HEK293 (cell line): Measurements from ENCODE around the gene POLR3GL.

Experiments used
- BCL11B ChIP-seq: fragments of 450-650 bp; formaldehyde crosslinking; IDR thresholded peaks from 2 replicates; pipeline ENCODE4 v1.5.1; 2016; ENCODE audit warnings: low read depth, missing biosample characterization, missing genetic modification characterization
- GFI1B ChIP-seq: fragments of 450-650 bp; formaldehyde crosslinking; IDR thresholded peaks from 2 replicates; pipeline ENCODE4 v1.5.1; 2016; ENCODE audit warnings: missing biosample characterization, missing genetic modification characterization
- GLIS2 ChIP-seq: fragments of 450-650 bp; formaldehyde crosslinking; IDR thresholded peaks from 2 replicates; pipeline ENCODE4 v1.5.1; 2016; ENCODE audit warnings: missing biosample characterization, missing genetic modification characterization
- MZF1 ChIP-seq: fragments of 450-650 bp; formaldehyde crosslinking; IDR thresholded peaks from 2 replicates; pipeline ENCODE4 v1.5.1; 2017; ENCODE audit warnings: missing biosample characterization, missing genetic modification characterization, borderline replicate concordance
- PBX3 ChIP-seq: sonication (generic); formaldehyde crosslinking; IDR thresholded peaks from 2 replicates; pipeline ENCODE4 v1.8.1; 2022; ENCODE audit warnings: mild to moderate bottlenecking, moderate library complexity, missing genetic modification reagents
- PRDM6 ChIP-seq: fragments of 450-650 bp; formaldehyde crosslinking; IDR thresholded peaks from 2 replicates; pipeline ENCODE4 v1.5.1; 2017; ENCODE audit warnings: missing biosample characterization, missing genetic modification characterization
- ZBTB26 ChIP-seq: fragments of 450-650 bp; formaldehyde crosslinking; optimal IDR thresholded peaks from 2 replicates; pipeline ENCODE3; 2016; ENCODE audit warnings: missing biosample characterization, mild to moderate bottlenecking, missing genetic modification characterization
- ZBTB7A ChIP-seq: fragments of 450-650 bp; formaldehyde crosslinking; IDR thresholded peaks from 2 replicates; pipeline ENCODE4 v1.5.1; 2016; ENCODE audit warnings: low read depth, missing biosample characterization, missing genetic modification characterization
- ZFP37 ChIP-seq: fragments of 450-650 bp; formaldehyde crosslinking; IDR thresholded peaks from 2 replicates; pipeline ENCODE4 v1.5.1; 2016; ENCODE audit warnings: missing biosample characterization, missing genetic modification characterization
- ZNF155 ChIP-seq: fragments of 450-650 bp; formaldehyde crosslinking; IDR thresholded peaks from 2 replicates; pipeline ENCODE4 v1.5.1; 2016; ENCODE audit warnings: missing biosample characterization, missing genetic modification characterization
- ZNF157 ChIP-seq: fragments of 450-650 bp; formaldehyde crosslinking; IDR thresholded peaks from 2 replicates; pipeline ENCODE4 v1.5.1; 2016; ENCODE audit warnings: missing biosample characterization, missing genetic modification characterization
- ZNF292 ChIP-seq: fragments of 450-650 bp; formaldehyde crosslinking; IDR thresholded peaks from 2 replicates; pipeline ENCODE4 v1.5.1; 2016; ENCODE audit warnings: low read depth, missing biosample characterization, missing genetic modification characterization, borderline replicate concordance
- ZNF324 ChIP-seq: fragments of 450-650 bp; formaldehyde crosslinking; IDR thresholded peaks from 2 replicates; pipeline ENCODE4 v1.5.1; 2016; ENCODE audit warnings: missing biosample characterization, missing genetic modification characterization
- ZNF366 ChIP-seq: fragments of 450-650 bp; formaldehyde crosslinking; conservative IDR thresholded peaks from 2 replicates; pipeline ENCODE4 v1.5.1; 2016; ENCODE audit warnings: missing biosample characterization, missing genetic modification characterization
- ZNF510 ChIP-seq: fragments of 450-650 bp; formaldehyde crosslinking; IDR thresholded peaks from 2 replicates; pipeline ENCODE4 v1.5.1; 2018; ENCODE audit warnings: mild to moderate bottlenecking, missing genetic modification characterization, missing biosample characterization; ENCODE audit not compliant: insufficient replicate concordance
- ZNF518A ChIP-seq: fragments of 450-650 bp; formaldehyde crosslinking; conservative IDR thresholded peaks from 2 replicates; pipeline ENCODE4 v1.5.1; 2016; ENCODE audit warnings: low read depth, missing biosample characterization, missing genetic modification characterization
- ZNF555 ChIP-seq: fragments of 450-650 bp; formaldehyde crosslinking; conservative IDR thresholded peaks from 2 replicates; pipeline ENCODE4 v1.5.1; 2017; ENCODE audit warnings: missing biosample characterization, mild to moderate bottlenecking, missing genetic modification characterization, inconsistent platforms
- ZNF585B ChIP-seq: fragments of 450-650 bp; formaldehyde crosslinking; IDR thresholded peaks from 2 replicates; pipeline ENCODE4 v1.5.1; 2016; ENCODE audit warnings: missing biosample characterization, missing genetic modification characterization
- ZNF654 ChIP-seq: fragments of 450-650 bp; formaldehyde crosslinking; IDR thresholded peaks from 2 replicates; pipeline ENCODE4 v1.5.1; 2016; ENCODE audit warnings: low read depth, missing biosample characterization, missing genetic modification characterization
- ZNF747 ChIP-seq: fragments of 450-650 bp; formaldehyde crosslinking; IDR thresholded peaks from 2 replicates; pipeline ENCODE4 v1.5.1; 2016; ENCODE audit warnings: missing biosample characterization, missing genetic modification characterization
- ZNF791 ChIP-seq: fragments of 450-650 bp; formaldehyde crosslinking; IDR thresholded peaks from 2 replicates; pipeline ENCODE4 v1.5.1; 2016; ENCODE audit warnings: missing biosample characterization, missing genetic modification characterization
- ZSCAN30 ChIP-seq: fragments of 450-650 bp; IDR thresholded peaks from 2 replicates; pipeline ENCODE4 v1.5.1; 2018; ENCODE audit warnings: missing biosample characterization, mild to moderate bottlenecking, missing genetic modification characterization, moderate library complexity
- TF ChIP-seq, protein P1 (sequence below): fragments of 450-650 bp; formaldehyde crosslinking; IDR thresholded peaks from 2 replicates; pipeline ENCODE4 v1.5.1; 2016; ENCODE audit warnings: missing biosample characterization, missing genetic modification characterization
- TF ChIP-seq, protein P2 (sequence below): fragments of 450-650 bp; formaldehyde crosslinking; IDR thresholded peaks from 2 replicates; pipeline ENCODE4 v1.5.1; 2017; ENCODE audit warnings: missing biosample characterization, mild to moderate bottlenecking, missing genetic modification characterization, moderate library complexity

The POLR3GL gene

DNA sequence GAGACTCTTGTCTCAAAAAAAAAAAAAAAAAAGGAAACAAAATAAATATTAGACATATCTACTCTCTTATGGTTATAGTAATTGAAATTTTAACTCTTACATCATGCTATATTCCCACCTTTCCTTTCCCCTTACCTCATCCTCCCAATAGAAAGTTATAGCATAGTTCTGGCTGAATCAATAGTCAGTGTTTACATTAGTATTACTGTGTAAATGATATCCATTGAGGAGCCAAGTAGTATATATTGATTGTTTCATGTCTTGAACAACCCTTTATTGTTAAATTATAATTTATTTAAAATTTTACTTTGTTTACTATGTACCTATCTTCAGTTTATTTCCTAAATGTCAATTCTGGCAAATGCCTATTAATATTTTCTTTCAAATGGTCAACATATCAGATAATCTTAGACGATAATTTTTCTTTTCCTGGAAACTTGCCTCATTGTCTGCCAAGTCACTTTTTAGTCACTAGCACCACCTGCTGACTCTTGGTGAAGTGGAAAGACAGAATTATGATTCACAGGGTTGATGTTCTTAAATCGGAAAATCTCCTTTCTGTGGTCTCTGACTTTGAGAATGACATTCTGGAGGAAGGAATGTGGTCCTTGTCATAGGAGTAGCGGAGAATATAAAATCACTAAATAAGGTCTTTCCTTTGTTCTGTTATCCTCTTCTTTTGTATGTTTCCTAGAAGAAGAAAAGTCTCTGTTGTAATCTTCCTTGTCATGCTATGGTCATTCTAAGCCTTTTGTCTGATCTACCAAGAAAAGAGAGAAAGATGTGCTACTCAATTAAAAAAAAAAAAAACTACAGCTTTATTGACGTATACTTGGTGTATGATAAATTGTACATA is 48.4 kb downstream of the POLR3GL start (continued):
- TF ChIP-seq ZNF518A (tag by site-specific recombination) (no peak), ZNF747 (tag by site-specific recombination) (no peak), ZNF157 (tag by site-specific recombination) (no peak), MZF1 (tag by site-specific recombination) (0 out of 2 replicates have a peak, but pooled peaks have one; percentile 19), PRDM6 (0 out of 2 replicates have a peak, but pooled peaks have one; percentile 30), ZBTB7A (tag by site-specific recombination) (no peak), ZNF292 (tag by site-specific recombination) (no peak), GFI1B (tag by site-specific recombination) (no peak), ZBTB26 (no peak), ZSCAN30 (tag by site-specific recombination) (0 out of 2 replicates have a peak, but pooled peaks have one; percentile 16), ZNF555 (tag by site-specific recombination) (no peak), GLIS2 (tag by site-specific recombination) (no peak), ZFP37 (tag by site-specific recombination) (0 out of 2 replicates have a peak, but pooled peaks have one; percentile 18), ZNF324 (tag by site-specific recombination) (no peak), ZNF585B (tag by site-specific recombination) (no peak), ZNF791 (tag by site-specific recombination) (no peak), BCL11B (no peak), ZNF654 (tag by site-specific recombination) (peak; percentile 98), ZNF366 (tag by site-specific recombination) (peak; percentile 66), ZNF510 (tag by site-specific recombination) (no peak), PBX3 (CRISPR knock-in tag) (no peak), ZNF155 (tag by site-specific recombination) (no peak)
- TF ChIP-seq, protein P1, sequence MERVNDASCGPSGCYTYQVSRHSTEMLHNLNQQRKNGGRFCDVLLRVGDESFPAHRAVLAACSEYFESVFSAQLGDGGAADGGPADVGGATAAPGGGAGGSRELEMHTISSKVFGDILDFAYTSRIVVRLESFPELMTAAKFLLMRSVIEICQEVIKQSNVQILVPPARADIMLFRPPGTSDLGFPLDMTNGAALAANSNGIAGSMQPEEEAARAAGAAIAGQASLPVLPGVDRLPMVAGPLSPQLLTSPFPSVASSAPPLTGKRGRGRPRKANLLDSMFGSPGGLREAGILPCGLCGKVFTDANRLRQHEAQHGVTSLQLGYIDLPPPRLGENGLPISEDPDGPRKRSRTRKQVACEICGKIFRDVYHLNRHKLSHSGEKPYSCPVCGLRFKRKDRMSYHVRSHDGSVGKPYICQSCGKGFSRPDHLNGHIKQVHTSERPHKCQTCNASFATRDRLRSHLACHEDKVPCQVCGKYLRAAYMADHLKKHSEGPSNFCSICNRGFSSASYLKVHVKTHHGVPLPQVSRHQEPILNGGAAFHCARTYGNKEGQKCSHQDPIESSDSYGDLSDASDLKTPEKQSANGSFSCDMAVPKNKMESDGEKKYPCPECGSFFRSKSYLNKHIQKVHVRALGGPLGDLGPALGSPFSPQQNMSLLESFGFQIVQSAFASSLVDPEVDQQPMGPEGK (tag by site-specific recombination), result no peak
- TF ChIP-seq, protein P2, sequence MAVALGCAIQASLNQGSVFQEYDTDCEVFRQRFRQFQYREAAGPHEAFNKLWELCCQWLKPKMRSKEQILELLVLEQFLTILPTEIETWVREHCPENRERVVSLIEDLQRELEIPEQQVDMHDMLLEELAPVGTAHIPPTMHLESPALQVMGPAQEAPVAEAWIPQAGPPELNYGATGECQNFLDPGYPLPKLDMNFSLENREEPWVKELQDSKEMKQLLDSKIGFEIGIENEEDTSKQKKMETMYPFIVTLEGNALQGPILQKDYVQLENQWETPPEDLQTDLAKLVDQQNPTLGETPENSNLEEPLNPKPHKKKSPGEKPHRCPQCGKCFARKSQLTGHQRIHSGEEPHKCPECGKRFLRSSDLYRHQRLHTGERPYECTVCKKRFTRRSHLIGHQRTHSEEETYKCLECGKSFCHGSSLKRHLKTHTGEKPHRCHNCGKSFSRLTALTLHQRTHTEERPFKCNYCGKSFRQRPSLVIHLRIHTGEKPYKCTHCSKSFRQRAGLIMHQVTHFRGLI (tag by site-specific recombination), result no peak
